Measurements from ENCODE around the gene ZSCAN22. TPM values are rescaled to one million over a fixed set of nuclear protein-coding genes. Genes with fewer than 3 reads are reported as not detected.

The ZSCAN22 gene
- total and polyA plus RNA-seq, 2 donors (not counting 1 experiment from before 2014, with no cell fraction given): 2.8 to 7.1 TPM

GRCh38 chr19:58352760-58353671 lies 26.2 kb downstream of the ZSCAN22 start, which contains the start of gene A1BG:
A1BG (minus strand) TSS chr19:58353492; CDS start chr19:58353437, 55 bp downstream.
- H3K27me3 Mint-ChIP-seq: no peaks in the 10 kb centered on the region
- ATAC-seq (ENCODE audit: low read depth) (no peak), DNase-seq (no peak)
- intact Hi-C loops (cut with micrococcal nuclease): no loop called here
- Histone ChIP-seq H3K4me2 (replicated peaks; ENCODE audit: low read depth, low read length, poor library complexity, severe bottlenecking) (no peak within 1 kb of the TSS), H3K4me3 (ENCODE audit: control extremely low read depth in 1 of 5, extremely low read depth in 1 of 5, insufficient read depth in 1 of 5, low read depth in 2 of 5, low read length in 4 of 5) (no peak within 1 kb of the TSS), H3K79me2 (ENCODE audit: control insufficient read depth, insufficient read depth, low read length) (peaks cover 11% of the 10 kb centered on the region), H4K20me1 (ENCODE audit: control insufficient read depth, insufficient read depth, low read length, poor library complexity, severe bottlenecking) (peaks cover 6% of the 10 kb centered on the region), H3K27ac (ENCODE audit: low read length in 2 of 2) (no peak within 1 kb of the TSS), H2AFZ (ENCODE audit: insufficient read depth, low read depth, low read length, poor library complexity, severe bottlenecking) (no peak within 1 kb of the TSS), H3K4me1 (ENCODE audit: control insufficient read depth in 2 of 2, insufficient read depth in 2 of 2, low read length in 2 of 2) (peaks cover 24 to 34% of the 10 kb centered on the region in 2 donors), H3K9ac (ENCODE audit: low read length) (no peak within 1 kb of the TSS), H3K9me3 (ENCODE audit: control extremely low read depth in 1 of 3, control insufficient read depth in 2 of 3, insufficient read depth in 1 of 3, low read length in 2 of 3) (peaks cover 0 to 14% (median 0%) of the 10 kb centered on the region in 3 donors), H3K27me3 (replicated peaks in 1 of 4; ENCODE audit: control extremely low read depth in 1 of 4, control insufficient read depth in 3 of 4, insufficient read depth in 4 of 4, low read length in 3 of 4) (peaks cover 0 to 12% (median 3%) of the 10 kb centered on the region in 4 experiments), H3K36me3 (replicated peaks in 1 of 2; ENCODE audit: control extremely low read depth in 1 of 2, control insufficient read depth in 1 of 2, extremely low read depth in 1 of 2, insufficient read depth in 2 of 2, low read length in 1 of 2) (no peaks in the 10 kb centered on the region)
- no peak within 1 kb of the TSS for H3K4me3 Mint-ChIP-seq
- peaks cover 33% of the 10 kb centered on the region for H3K4me1 Mint-ChIP-seq
- WGBS (ENCODE audit: insufficient coverage): 95% methylated on average over 22 of the region's 26 CpGs
- CTCF ChIA-PET: no interaction called here
- TF ChIP-seq, protein P1, sequence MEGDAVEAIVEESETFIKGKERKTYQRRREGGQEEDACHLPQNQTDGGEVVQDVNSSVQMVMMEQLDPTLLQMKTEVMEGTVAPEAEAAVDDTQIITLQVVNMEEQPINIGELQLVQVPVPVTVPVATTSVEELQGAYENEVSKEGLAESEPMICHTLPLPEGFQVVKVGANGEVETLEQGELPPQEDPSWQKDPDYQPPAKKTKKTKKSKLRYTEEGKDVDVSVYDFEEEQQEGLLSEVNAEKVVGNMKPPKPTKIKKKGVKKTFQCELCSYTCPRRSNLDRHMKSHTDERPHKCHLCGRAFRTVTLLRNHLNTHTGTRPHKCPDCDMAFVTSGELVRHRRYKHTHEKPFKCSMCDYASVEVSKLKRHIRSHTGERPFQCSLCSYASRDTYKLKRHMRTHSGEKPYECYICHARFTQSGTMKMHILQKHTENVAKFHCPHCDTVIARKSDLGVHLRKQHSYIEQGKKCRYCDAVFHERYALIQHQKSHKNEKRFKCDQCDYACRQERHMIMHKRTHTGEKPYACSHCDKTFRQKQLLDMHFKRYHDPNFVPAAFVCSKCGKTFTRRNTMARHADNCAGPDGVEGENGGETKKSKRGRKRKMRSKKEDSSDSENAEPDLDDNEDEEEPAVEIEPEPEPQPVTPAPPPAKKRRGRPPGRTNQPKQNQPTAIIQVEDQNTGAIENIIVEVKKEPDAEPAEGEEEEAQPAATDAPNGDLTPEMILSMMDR (IDR thresholded peaks at IDR 0.05): no peak
- TF ChIP-seq EZH2 (IDR thresholded peaks at IDR 0.05; ENCODE audit: borderline replicate concordance, insufficient read depth, low read depth, low read length, poor library complexity, severe bottlenecking): no peak
- POLR2A ChIA-PET: no interaction called here
- no peaks in the 10 kb centered on the region for H3K9me3 Mint-ChIP-seq (ENCODE audit: insufficient read depth)
- H3K27ac Mint-ChIP-seq: no peak within 1 kb of the TSS

Measured in B cell (primary cell).